Trophoblast cell (in vitro differentiated cells and primary cell): ENCODE data around the gene ADGRF1.

ENCODE experiments used
- DNase-seq, 2 donors: peaks; one replicate each; pipeline ENCODE4 v3.0.0-alpha.2; 2016
- H2AFZ ChIP-seq: 2 replicates; pipeline ENCODE4 v1.6.1; 2013; ENCODE audit warnings: low read length, moderate library complexity, mild to moderate bottlenecking; ENCODE audit not compliant: insufficient read depth, poor library complexity
- H2AK5ac ChIP-seq: 2 replicates; pipeline ENCODE4 v1.6.1; 2013; ENCODE audit warnings: mild to moderate bottlenecking, low read length
- H2BK120ac ChIP-seq: 2 replicates; pipeline ENCODE4 v1.6.1; 2013; ENCODE audit warnings: low read length, mild to moderate bottlenecking, moderate library complexity; ENCODE audit not compliant: insufficient read depth, poor library complexity
- H2BK12ac ChIP-seq: 2 replicates; pipeline ENCODE4 v1.6.1; 2013; ENCODE audit warnings: mild to moderate bottlenecking, low read length, moderate library complexity
- H2BK5ac ChIP-seq: 2 replicates; pipeline ENCODE4 v1.6.1; 2013; ENCODE audit warnings: low read length, low read depth, moderate library complexity, mild to moderate bottlenecking; ENCODE audit not compliant: poor library complexity
- H3K14ac ChIP-seq: 2 replicates; pipeline ENCODE4 v1.6.1; 2013; ENCODE audit warnings: mild to moderate bottlenecking, low read length
- H3K18ac ChIP-seq: 2 replicates; pipeline ENCODE4 v1.6.1; 2013; ENCODE audit warnings: mild to moderate bottlenecking, low read length
- H3K23ac ChIP-seq: 2 replicates; pipeline ENCODE4 v1.6.1; 2013; ENCODE audit warnings: low read length
- H3K27ac ChIP-seq: 2 replicates; pipeline ENCODE4 v1.5.1; 2013; ENCODE audit warnings: low read depth, mild to moderate bottlenecking, inconsistent platforms, low read length, moderate library complexity
- H3K27me3 ChIP-seq: 2 replicates; pipeline ENCODE4 v1.6.1; 2013; ENCODE audit warnings: inconsistent platforms, mild to moderate bottlenecking, low read length, moderate library complexity; ENCODE audit not compliant: insufficient read depth
- H3K36me3 ChIP-seq, 2 experiments: 1 replicate in 1 of 2; 2 replicates in 1 of 2; pipeline ENCODE4 v1.6.1; 2013; ENCODE audit warnings: low read length in 2 of 2, mild to moderate bottlenecking in 2 of 2, moderate library complexity in 1 of 2; ENCODE audit not compliant: insufficient read depth in 2 of 2, control insufficient read depth in 1 of 2
- H3K4ac ChIP-seq: 2 replicates; pipeline ENCODE4 v1.6.1; 2013; ENCODE audit warnings: low read depth, mild to moderate bottlenecking, low read length, moderate library complexity
- H3K4me1 ChIP-seq, 2 experiments: 1 replicate in 1 of 2; 2 replicates in 1 of 2; pipeline ENCODE4 v1.6.1; 2013; ENCODE audit warnings: low read length in 2 of 2, mild to moderate bottlenecking in 2 of 2, moderate library complexity in 1 of 2; ENCODE audit not compliant: insufficient read depth in 2 of 2, control insufficient read depth in 1 of 2
- H3K4me2 ChIP-seq: 2 replicates; pipeline ENCODE4 v1.6.1; 2013; ENCODE audit warnings: inconsistent platforms, mild to moderate bottlenecking, low read length, moderate library complexity
- H3K4me3 ChIP-seq: 2 replicates; pipeline ENCODE4 v1.5.1; 2013; ENCODE audit warnings: mild to moderate bottlenecking, low read depth, low read length, inconsistent platforms
- H3K79me1 ChIP-seq: one replicate; pipeline ENCODE4 v1.6.1; 2013; ENCODE audit warnings: low read length
- H3K79me2 ChIP-seq: 2 replicates; pipeline ENCODE4 v1.6.1; 2013; ENCODE audit warnings: low read length, mild to moderate bottlenecking; ENCODE audit not compliant: control insufficient read depth, insufficient read depth, poor library complexity
- H3K9ac ChIP-seq: 2 replicates; pipeline ENCODE4 v1.6.1; 2013; ENCODE audit warnings: mild to moderate bottlenecking, low read length
- H3K9me3 ChIP-seq: 2 replicates; pipeline ENCODE4 v1.6.1; 2013; ENCODE audit warnings: low read depth, mild to moderate bottlenecking, control low read depth, inconsistent platforms, low read length; ENCODE audit not compliant: insufficient read depth
- H4K12ac ChIP-seq: 2 replicates; pipeline ENCODE4 v1.6.1; 2013; ENCODE audit warnings: low read depth, mild to moderate bottlenecking, low read length, moderate library complexity
- H4K8ac ChIP-seq: 2 replicates; pipeline ENCODE4 v1.6.1; 2013; ENCODE audit warnings: low read depth, mild to moderate bottlenecking, low read length, moderate library complexity
- H4K91ac ChIP-seq: one replicate; pipeline ENCODE4 v1.6.1; 2013; ENCODE audit warnings: low read depth, mild to moderate bottlenecking, low read length, moderate library complexity
- WGBS: extraction: QIAGEN DNeasy Blood & Tissue Kit; methylation state at CpG from one replicate; pipeline ENCODE4 v1.1.7; 2013; ENCODE audit warnings: missing lambda C conversion rate; ENCODE audit not compliant: insufficient read length, insufficient coverage; ENCODE audit errors: extremely low coverage; 5-methylcytosine and 5-hydroxymethylcytosine counted together

Gene ADGRF1

GRCh38 chr6:47005486-47005885 is 36.6 kb downstream of the ADGRF1 start:
- Histone ChIP-seq H3K18ac (no peak overlapping the region), H4K91ac (no peak overlapping the region), H3K4me2 (no peak overlapping the region), H3K27me3 (no peaks in the 10 kb centered on the region), H2AK5ac (no peak overlapping the region), H3K4me1 (no peaks in the 10 kb centered on the region), H3K9ac (no peak overlapping the region), H2BK5ac (no peak overlapping the region), H3K79me1 (no peaks in the 10 kb centered on the region), H3K23ac (no peak overlapping the region), H4K8ac (no peak overlapping the region), H3K4ac (no peak overlapping the region), H3K79me2 (no peaks in the 10 kb centered on the region), H3K27ac (no peak overlapping the region), H3K4me3 (no peak overlapping the region), H3K14ac (no peak overlapping the region), H3K36me3 (no peaks in the 10 kb centered on the region), H2BK12ac (no peak overlapping the region), H2BK120ac (no peak overlapping the region), H4K12ac (no peak overlapping the region), H3K9me3 (no peaks in the 10 kb centered on the region), H2AFZ (no peak overlapping the region)
- no CpG with 5 or more reads among the region's 1 CpG for WGBS
- no peak for DNase-seq

- no peak overlapping the region for H2BK5ac ChIP-seq
- H3K27ac ChIP-seq, result no peak overlapping the region
- no peaks in the 10 kb centered on the region for H3K27me3 ChIP-seq
- H3K9ac ChIP-seq, result no peak overlapping the region
- no peak overlapping the region for H4K12ac ChIP-seq
- no peak overlapping the region for H3K4me2 ChIP-seq
- H3K79me2 ChIP-seq, result no peaks in the 10 kb centered on the region
- no peak overlapping the region for H2BK120ac ChIP-seq
- no peak overlapping the region for H4K8ac ChIP-seq
- H2BK12ac ChIP-seq, result no peak overlapping the region
- no peak overlapping the region for H3K23ac ChIP-seq
- H3K79me1 ChIP-seq, result no peaks in the 10 kb centered on the region
- H3K9me3 ChIP-seq, result no peaks in the 10 kb centered on the region
- no peak overlapping the region for H3K4me3 ChIP-seq
- H3K4me1 ChIP-seq, result no peaks in the 10 kb centered on the region
- H3K36me3 ChIP-seq, result no peaks in the 10 kb centered on the region
- no peak overlapping the region for H3K4ac ChIP-seq
- H3K14ac ChIP-seq, result no peak overlapping the region
- no peak overlapping the region for H2AFZ ChIP-seq
- no peak overlapping the region for H4K91ac ChIP-seq
- H3K18ac ChIP-seq, result no peak overlapping the region
- peak in 1 of 2 donors; percentile 14 for DNase-seq
- no CpG with 5 or more reads among the region's 3 CpGs for WGBS
- no peak overlapping the region for H2AK5ac ChIP-seq
Measured at GRCh38 chr6:47004463-47004862, 37.7 kb downstream of the ADGRF1 start.

GRCh38 chr6:47000842-47001241 is 41.3 kb downstream of the ADGRF1 start:
- Histone ChIP-seq H3K4me1 (peaks cover 0 to 6% of the 10 kb centered on the region in 2 experiments), H2BK5ac (no peak overlapping the region), H3K14ac (no peak overlapping the region), H3K36me3 (no peaks in the 10 kb centered on the region), H3K4me3 (no peak overlapping the region), H3K4me2 (no peak overlapping the region), H3K27me3 (no peaks in the 10 kb centered on the region), H3K27ac (no peak overlapping the region), H2BK12ac (no peak overlapping the region), H2AFZ (no peak overlapping the region), H2BK120ac (no peak overlapping the region), H4K91ac (no peak overlapping the region), H3K9ac (no peak overlapping the region), H3K79me2 (no peaks in the 10 kb centered on the region), H3K18ac (no peak overlapping the region), H3K4ac (no peak overlapping the region), H4K12ac (no peak overlapping the region), H4K8ac (no peak overlapping the region), H3K9me3 (no peaks in the 10 kb centered on the region), H3K23ac (no peak overlapping the region), H2AK5ac (no peak overlapping the region), H3K79me1 (no peaks in the 10 kb centered on the region)
- no CpG with 5 or more reads among the region's 4 CpGs for WGBS
- no peak for DNase-seq

GRCh38 chr6:46998436-46999017 is 43.6 kb downstream of the ADGRF1 start:
- H3K27me3 ChIP-seq, result no peaks in the 10 kb centered on the region

More at GRCh38 chr6:46998436-46999017, 43.6 kb downstream of the ADGRF1 start:
- no peak overlapping the region for H3K27ac ChIP-seq
- no peak overlapping the region for H2BK5ac ChIP-seq
- H2BK120ac ChIP-seq, result no peak overlapping the region
- H3K4me1 ChIP-seq, result peaks cover 0 to 6% of the 10 kb centered on the region in 2 experiments
- H3K23ac ChIP-seq, result no peak overlapping the region
- H3K79me2 ChIP-seq, result no peaks in the 10 kb centered on the region
- no CpG with 5 or more reads among the region's 1 CpG for WGBS
- no peaks in the 10 kb centered on the region for H3K9me3 ChIP-seq
- no peak overlapping the region for H2AFZ ChIP-seq
- no peak overlapping the region for H4K12ac ChIP-seq
- no peak overlapping the region for H3K4me3 ChIP-seq
- H3K18ac ChIP-seq, result no peak overlapping the region
- no peak overlapping the region for H3K4ac ChIP-seq
- peak in 1 of 2 donors; percentile 38 for DNase-seq
- H3K14ac ChIP-seq, result no peak overlapping the region
- H3K79me1 ChIP-seq, result no peaks in the 10 kb centered on the region
- H2BK12ac ChIP-seq, result no peak overlapping the region
- H4K91ac ChIP-seq, result no peak overlapping the region
- H3K9ac ChIP-seq, result no peak overlapping the region
- no peak overlapping the region for H2AK5ac ChIP-seq
- H3K4me2 ChIP-seq, result no peak overlapping the region
- H3K36me3 ChIP-seq, result no peaks in the 10 kb centered on the region
- H4K8ac ChIP-seq, result no peak overlapping the region
